NCI-H2227 treated with DMSO at 0.1 percent for 48 hours (cell line): ENCODE measurements around the gene PDK2.

Experiments used
- DNase-seq: peaks from one replicate; lab custom pipeline; 2025; lab: John Stamatoyannopoulos, UW

The PDK2 gene

DNA sequence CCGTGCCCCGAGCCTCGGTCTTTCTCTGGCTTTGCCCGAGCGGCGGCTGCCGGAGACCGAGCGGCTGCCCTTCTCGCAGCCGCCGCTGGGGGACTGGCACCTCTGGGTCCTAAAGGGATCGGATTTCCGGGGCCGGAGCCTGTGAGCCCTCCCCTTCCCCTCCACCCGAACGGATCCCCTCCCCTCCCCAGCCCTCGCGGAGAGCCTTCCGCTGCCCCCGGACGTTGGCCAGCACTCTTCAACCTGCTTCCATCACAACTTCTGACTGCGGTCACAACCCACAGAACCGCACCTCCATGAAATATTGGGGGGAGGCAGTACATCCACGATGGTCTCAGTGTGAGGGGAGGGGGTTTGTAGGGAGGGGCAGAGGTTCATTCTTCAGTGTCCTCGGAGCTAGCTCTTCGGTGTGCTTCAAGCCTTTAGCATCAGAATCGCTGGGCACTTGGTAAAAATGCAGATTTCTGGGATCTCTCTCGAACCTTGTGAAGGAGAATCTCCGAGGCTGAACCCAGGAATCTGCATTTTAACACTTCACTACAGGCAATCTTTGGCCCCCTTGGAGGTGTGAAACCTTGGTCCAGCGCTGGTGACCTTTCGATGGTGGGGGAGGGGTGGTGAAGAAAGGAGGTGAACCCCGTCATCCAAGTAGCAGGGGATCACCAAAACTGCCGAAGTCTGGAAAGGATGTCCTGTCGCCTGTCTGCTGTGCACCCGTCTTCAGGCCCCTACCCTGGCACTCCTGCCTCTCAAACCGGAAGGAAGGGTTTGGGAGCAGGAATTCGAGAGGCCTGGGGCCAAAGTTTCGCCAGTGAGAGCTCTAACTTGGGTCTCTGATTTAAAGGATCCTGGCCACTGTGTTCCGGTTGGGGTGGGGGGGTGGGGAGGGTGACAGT, 56.1 kb downstream of the PDK2 start:
- peak; percentile 60 for DNase-seq

DNA sequence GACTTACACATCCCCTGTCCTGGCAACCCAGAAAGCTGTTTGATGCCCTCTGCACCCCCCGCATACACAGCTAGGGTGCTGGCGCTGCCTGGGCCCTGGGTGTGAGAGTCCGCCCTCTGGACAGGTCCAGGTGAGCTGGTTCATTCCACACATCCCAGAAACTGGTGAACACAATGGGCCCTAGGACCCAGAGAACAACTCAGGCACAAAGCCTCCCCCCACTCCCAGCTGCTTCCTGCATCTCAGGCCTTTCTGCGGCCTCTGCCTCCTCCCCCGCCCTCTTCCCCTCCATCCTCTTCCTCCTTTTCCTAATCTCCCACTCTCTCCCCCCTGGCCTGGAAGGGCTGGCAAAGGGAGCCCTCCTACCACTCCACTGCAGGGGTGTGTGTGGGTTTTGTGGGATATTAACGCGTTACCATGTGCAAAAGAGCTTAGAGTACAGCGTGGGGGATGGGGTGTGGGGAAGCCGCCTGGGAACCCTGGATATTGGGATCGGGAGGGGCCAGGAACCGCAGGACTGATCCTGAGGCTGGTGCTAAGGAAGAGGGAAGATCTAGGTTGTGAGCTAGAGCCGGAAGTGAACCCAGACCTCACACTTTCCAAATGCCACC, 56.9 kb downstream of the PDK2 start:
- DNase-seq: peak; percentile 80

GRCh38 chr17:50152736-50153135, 57.6 kb downstream of the PDK2 start:
- DNase-seq: no peak

DNA sequence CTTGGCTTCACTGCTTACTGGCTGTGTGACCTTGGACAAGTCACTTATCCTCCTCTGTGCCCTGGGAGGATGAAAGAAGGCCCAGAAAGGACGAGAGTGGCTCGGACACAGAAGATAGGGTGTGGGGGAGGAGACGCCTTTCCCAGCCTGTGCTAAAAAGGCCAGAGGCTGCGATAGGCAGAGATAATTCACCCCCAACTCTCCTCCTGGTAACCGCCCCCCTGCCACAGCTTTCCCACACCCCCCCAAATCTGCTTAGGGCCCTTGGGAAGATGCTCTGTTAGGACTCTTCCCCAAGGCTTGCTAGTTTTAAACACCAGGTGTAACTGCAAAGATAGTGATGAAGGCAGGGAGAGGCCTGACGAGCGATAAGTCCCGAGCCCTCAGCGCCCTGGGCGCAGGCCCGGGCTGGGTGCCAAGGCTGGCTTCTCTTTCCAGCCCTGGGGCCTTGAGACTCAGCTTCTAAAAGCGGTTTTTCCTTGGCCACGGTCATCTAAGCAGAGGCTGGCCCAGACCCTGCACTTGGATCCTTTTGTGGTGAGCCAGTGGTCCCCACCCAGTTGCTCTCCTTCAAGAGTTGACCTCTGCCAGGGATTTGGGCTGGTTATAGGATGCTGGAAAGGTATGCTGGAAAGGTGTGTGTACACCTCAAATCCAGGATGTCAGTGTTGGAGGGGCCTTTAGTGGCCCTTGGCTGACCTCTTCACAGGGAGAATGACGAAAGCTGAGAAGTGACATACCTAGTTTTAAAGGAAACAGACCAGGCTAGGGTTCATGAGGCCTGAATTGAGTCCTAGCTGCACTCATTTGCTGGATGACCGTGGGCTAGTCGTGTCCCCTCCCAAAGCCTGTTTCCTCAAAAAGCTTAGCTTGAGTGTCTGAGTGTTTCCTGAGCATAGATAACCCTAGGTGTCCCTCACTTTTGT, 58.8 kb downstream of the PDK2 start:
- DNase-seq: no peak

- DNase-seq: no peak
Observed at GRCh38 chr17:50154604-50155003, 59.5 kb downstream of the PDK2 start.

DNA sequence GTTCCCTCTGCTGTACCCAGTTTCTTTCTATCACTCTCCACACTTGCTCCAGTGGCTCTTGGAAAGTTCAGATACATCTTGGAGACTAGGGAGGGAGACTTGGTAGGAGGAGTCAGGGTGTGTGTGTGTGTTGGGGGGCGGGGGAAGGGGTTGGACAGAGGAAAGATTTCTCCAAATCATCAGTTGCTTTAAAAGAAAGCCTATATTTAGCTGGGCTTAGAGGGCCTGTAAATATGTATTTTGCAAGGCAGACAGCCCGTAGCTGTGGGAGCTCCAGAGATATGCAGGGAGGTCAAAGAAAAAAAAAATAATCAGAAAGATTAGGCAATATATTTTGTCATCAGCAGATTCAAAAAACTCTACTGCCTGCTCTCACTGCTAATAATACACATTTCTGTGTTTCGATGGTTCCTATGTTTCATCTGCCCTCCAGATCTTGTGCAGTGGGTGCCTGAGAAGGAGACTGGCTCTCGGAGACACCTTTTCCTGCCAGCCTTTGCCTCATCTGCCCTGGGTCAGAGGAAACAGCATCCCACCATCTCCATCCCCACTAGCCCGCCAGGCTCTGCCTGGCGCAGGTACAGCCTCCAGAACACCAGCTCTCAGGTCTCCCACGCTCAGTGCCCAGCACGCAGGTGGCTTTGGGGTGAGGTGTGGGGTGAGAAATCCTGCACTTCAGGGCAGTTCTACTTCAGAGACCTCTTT, 60.1 kb downstream of the PDK2 start:
- peak; percentile 57 for DNase-seq

DNA sequence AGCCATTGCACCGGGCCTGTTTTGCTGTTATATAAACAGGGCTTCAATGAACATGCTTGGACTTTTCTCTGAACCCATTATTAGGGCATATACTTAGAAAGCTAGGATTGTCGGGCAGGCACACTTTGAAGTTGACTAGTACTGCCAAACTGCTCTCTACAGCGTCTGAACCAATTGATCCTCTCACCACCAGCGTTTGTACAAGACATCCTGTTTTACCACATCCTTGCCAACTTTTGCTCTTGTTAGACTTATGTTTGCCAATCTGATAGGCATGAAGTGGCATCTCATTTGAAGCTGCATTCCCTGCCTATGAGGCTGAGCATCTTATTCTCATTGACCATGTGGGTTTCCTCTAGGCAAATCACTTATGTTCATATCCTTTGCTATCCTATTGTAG, 62.7 kb downstream of the PDK2 start:
- DNase-seq: no peak

GRCh38 chr17:50161023-50161910, 66.1 kb downstream of the PDK2 start:
- peak; percentile 98 for DNase-seq
